GM06990 (cell line): ENCODE data around the gene C15orf62.

Experiments
- DNase-seq: peaks from one replicate; pipeline ENCODE4 v3.0.0-alpha.2; 2011; ENCODE audit not compliant: insufficient read length; ENCODE audit errors: extremely low read depth
- H3K27me3 ChIP-seq: replicated peaks from 2 replicates; pipeline ENCODE4 v1.6.0; 2011; ENCODE audit warnings: low read length; ENCODE audit not compliant: control insufficient read depth, insufficient read depth
- H3K36me3 ChIP-seq: 2 replicates; pipeline ENCODE4 v1.5.1; 2011; ENCODE audit warnings: low read length; ENCODE audit not compliant: control insufficient read depth, insufficient read depth
- H3K4me3 ChIP-seq: replicated peaks from 2 replicates; pipeline ENCODE4 v1.5.1; 2011; ENCODE audit warnings: low read depth, mild to moderate bottlenecking, control low read depth, low read length
- TF ChIP-seq, protein P1 (sequence below): IDR thresholded peaks from 2 replicates; pipeline ENCODE4 v1.5.1; 2011; ENCODE audit warnings: low read length, control low read depth, mild to moderate bottlenecking, inconsistent platforms; ENCODE audit not compliant: insufficient read depth, poor library complexity, severe bottlenecking

Gene C15orf62

DNA sequence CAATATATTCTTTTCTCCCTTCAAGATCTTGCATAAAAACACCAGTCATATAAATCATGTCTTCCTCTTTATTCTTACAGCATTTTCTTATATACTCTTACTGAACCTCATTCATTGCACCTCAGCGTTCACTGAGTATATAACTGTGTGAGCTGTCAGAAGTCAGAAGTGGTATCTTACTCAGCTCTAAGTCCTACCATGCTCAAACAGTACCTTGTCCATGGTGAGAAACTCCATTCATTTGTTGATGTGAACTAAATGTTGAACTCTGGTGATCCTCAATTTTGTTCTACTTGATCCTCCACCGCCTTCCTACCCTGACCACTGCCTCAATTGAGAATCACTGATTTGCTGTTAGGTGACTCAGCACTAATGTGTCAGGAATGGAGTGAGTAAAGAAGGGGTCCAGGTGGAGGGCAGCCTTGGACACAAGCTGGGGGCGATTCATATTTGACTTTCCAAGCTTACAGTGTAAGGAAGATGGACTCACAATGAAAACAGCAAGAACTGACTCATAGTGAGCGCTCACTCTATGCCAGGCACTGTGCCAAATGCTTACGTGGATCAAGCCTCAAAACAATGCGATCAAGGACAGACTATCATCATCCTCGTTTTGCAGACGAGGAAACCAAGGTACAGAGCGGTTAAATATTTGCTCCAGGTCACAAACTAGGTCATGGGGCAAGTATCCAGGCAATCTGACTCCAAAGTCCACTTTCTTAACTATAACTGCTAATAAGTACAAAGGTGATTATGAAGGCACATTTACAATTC is 23.6 kb downstream of the C15orf62 start:
- H3K4me3 ChIP-seq = no peak overlapping the region
- no peak for DNase-seq

DNA sequence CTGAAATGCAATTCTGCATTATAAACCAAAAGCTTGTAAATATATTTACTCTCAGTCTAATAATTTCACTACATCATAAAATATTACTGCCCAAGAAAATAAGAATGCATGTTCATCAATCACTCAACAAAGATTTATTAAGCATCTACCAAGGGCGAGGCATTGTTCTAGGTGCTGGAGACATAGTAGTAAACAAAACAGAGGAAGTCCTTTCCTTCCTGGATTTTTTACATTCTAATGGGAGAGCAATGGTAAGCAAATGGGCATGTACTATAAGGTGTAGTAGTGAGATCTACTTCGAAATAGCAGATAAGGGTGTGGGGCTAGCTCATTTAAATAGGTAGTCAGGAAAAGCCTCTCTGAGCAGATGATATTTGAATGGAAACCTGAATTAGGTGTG is 26.3 kb downstream of the C15orf62 start:
- Histone ChIP-seq H3K27me3 (no peaks in the 10 kb centered on the region), H3K4me3 (no peak overlapping the region), H3K36me3 (no peaks in the 10 kb centered on the region)
- DNase-seq = no peak
- TF ChIP-seq, protein P1, sequence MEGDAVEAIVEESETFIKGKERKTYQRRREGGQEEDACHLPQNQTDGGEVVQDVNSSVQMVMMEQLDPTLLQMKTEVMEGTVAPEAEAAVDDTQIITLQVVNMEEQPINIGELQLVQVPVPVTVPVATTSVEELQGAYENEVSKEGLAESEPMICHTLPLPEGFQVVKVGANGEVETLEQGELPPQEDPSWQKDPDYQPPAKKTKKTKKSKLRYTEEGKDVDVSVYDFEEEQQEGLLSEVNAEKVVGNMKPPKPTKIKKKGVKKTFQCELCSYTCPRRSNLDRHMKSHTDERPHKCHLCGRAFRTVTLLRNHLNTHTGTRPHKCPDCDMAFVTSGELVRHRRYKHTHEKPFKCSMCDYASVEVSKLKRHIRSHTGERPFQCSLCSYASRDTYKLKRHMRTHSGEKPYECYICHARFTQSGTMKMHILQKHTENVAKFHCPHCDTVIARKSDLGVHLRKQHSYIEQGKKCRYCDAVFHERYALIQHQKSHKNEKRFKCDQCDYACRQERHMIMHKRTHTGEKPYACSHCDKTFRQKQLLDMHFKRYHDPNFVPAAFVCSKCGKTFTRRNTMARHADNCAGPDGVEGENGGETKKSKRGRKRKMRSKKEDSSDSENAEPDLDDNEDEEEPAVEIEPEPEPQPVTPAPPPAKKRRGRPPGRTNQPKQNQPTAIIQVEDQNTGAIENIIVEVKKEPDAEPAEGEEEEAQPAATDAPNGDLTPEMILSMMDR = no peak

More for the DNA sequence above, 23.6 kb downstream of the C15orf62 start:
- Histone ChIP-seq H3K27me3 (no peaks in the 10 kb centered on the region), H3K36me3 (peaks cover 1% of the 10 kb centered on the region; the same call in 1 of the 2 replicates)
- TF ChIP-seq, protein P1 = no peak

DNA sequence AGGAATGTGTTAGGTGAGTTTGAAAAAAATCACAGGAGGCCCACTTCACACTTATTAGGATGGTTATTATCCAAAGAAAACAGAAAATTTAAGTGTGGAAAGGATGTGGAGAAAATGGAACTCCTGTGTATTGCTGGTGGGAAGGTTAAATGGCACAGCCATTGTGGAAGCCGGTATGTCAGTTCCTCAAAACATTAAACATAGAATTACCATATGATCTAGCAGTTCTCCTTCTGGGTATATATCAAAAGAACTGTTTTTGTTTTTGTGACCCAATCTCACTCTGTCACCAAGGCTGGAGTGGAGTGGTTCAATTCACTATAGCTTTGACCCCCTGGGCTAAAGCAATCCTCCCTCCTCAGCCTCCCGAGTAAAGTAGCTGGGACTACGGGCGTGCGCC is 26.7 kb downstream of the C15orf62 start:
- TF ChIP-seq, protein P1 = no peak

DNA sequence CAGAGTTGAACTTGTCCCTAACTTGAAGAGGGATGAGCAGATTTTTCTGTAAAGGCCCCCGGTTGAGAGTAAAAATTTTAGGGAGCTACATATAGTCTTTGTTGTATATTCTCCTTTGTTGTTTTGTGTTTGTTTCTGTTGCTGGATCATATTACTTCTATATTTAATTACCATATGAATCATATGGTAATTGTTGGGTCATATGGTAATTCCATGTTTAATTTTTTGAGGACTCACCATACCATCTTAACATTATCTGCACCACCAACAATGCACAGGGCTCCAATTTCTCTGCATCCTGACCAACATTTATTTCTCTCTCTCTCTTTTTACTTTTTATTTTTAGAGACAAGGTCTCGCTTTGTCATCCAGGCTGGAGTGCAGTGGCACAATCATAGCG is 29.7 kb downstream of the C15orf62 start:
- no peak for DNase-seq
- TF ChIP-seq, protein P1 = no peak
- Histone ChIP-seq H3K27me3 (no peaks in the 10 kb centered on the region), H3K36me3 (peaks cover 2% of the 10 kb centered on the region), H3K4me3 (no peak overlapping the region)

More for the DNA sequence above, 26.7 kb downstream of the C15orf62 start:
- H3K36me3 ChIP-seq = no peaks in the 10 kb centered on the region
- no peak overlapping the region for H3K4me3 ChIP-seq
- no peak for DNase-seq
- no peaks in the 10 kb centered on the region for H3K27me3 ChIP-seq

GRCh38 chr15:40803076-40803475 is 33.3 kb downstream of the C15orf62 start:
- H3K27me3 ChIP-seq = no peaks in the 10 kb centered on the region
- H3K4me3 ChIP-seq = no peak overlapping the region
- no peak for DNase-seq
- TF ChIP-seq, protein P1 = no peak
- peaks cover 2% of the 10 kb centered on the region for H3K36me3 ChIP-seq

DNA sequence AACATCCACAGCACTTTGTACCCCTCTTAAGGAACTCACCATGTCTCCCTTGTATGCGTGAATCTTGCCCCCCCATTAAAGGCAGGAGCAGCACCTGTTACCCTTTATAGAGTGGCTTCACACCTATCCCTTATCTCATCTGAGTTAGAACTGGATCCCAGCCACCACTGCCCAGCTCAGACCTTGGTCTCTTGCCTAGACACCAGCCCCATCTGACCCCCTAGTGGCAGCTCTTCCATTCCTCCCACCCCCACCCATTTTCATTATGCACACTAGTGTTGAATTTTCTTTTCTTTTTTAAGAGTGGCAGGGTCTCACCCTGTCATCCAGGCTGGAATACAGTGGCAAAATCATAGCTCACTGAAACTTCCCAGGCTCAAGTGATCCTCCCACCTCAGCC is 33.9 kb downstream of the C15orf62 start:
- TF ChIP-seq, protein P1 = no peak
- DNase-seq = no peak
- H3K36me3 ChIP-seq = peaks cover 2% of the 10 kb centered on the region
- no peak overlapping the region for H3K4me3 ChIP-seq
- H3K27me3 ChIP-seq = no peaks in the 10 kb centered on the region
